Activated T-cell treated with anti-CD3 and anti-CD28 coated beads for 48 hours (primary cell): ENCODE measurements around the gene HINT2.

ENCODE experiments used
- DNase-seq: peaks from one replicate; pipeline ENCODE4 v3.0.0-alpha.2; 2020; ENCODE audit warnings: low read depth

The HINT2 gene

GRCh38 chr9:35814841-35815543 is at the start of gene HINT2:
Gene HINT2, minus strand, starts transcription at chr9:35815042. Its CDS starts 63 bp downstream, at chr9:35814979.
- peak; percentile 97 for DNase-seq

- DNase-seq = no peak
Observed at GRCh38 chr9:35863583-35863982, 48.7 kb upstream of the HINT2 start.

GRCh38 chr9:35862328-35862727 is 47.5 kb upstream of the HINT2 start:
- no peak for DNase-seq

- DNase-seq = no peak
Observed at GRCh38 chr9:35861161-35861897, 46.5 kb upstream of the HINT2 start.

- no peak for DNase-seq
Observed at GRCh38 chr9:35859990-35860339, 45.1 kb upstream of the HINT2 start.

GRCh38 chr9:35859310-35859989 is 44.6 kb upstream of the HINT2 start:
- no peak for DNase-seq

GRCh38 chr9:35858458-35858857 is 43.6 kb upstream of the HINT2 start:
- no peak for DNase-seq

GRCh38 chr9:35856882-35857281 is 42.0 kb upstream of the HINT2 start:
- no peak for DNase-seq

GRCh38 chr9:35856206-35856605 is 41.4 kb upstream of the HINT2 start:
- DNase-seq = no peak

GRCh38 chr9:35854091-35854762 is 39.4 kb upstream of the HINT2 start:
- no peak for DNase-seq

GRCh38 chr9:35852876-35853865 is 38.3 kb upstream of the HINT2 start:
- DNase-seq = no peak

- DNase-seq = no peak
Observed at GRCh38 chr9:35852267-35852815, 37.5 kb upstream of the HINT2 start.

- DNase-seq = peak; percentile 34
Observed at GRCh38 chr9:35847792-35848572, 33.1 kb upstream of the HINT2 start.

- DNase-seq = no peak
Observed at GRCh38 chr9:35845824-35846771, 31.3 kb upstream of the HINT2 start.

- no peak for DNase-seq
Observed at GRCh38 chr9:35844628-35845270, 29.9 kb upstream of the HINT2 start.

- DNase-seq = no peak
Observed at GRCh38 chr9:35842795-35843194, 28.0 kb upstream of the HINT2 start.

- DNase-seq = no peak
Observed at GRCh38 chr9:35842020-35842745, 27.3 kb upstream of the HINT2 start.

GRCh38 chr9:35841645-35841900 is 26.7 kb upstream of the HINT2 start:
- DNase-seq = no peak
